Raji (cell line): ENCODE measurements around the gene DDX3X.

ENCODE experiments used
- POLR2A ChIP-seq: IDR thresholded peaks from 2 replicates; pipeline ENCODE4 v1.6.1; 2011; ENCODE audit warnings: low read depth, low read length, control low read depth; ENCODE audit not compliant: insufficient read depth

DDX3X gene

GRCh38 chrX:41344053-41344452 is 10.1 kb downstream of the DDX3X start:
- no peak for TF ChIP-seq POLR2A

- TF ChIP-seq POLR2A = no peak
Measured at GRCh38 chrX:41347186-41347585, 13.2 kb downstream of the DDX3X start.

DNA sequence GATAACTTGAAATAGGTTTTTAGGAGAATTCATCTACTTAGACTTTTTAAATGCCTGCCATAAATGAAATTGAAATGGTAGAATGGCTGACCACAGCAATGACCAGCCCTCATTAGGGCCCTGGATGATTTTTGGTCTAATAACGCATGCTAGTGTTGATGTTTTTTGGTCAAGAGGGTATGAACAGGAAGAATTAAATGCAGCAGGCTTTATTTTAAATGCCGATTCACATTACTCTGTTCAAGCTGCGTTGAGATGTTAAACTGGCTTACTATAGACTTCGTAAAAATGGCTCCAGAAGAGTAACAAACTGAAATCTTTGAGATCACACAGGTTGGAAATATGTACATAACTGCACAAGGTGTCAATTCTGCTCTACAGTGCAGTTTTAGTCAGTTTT is 14.6 kb downstream of the DDX3X start:
- TF ChIP-seq POLR2A = no peak

GRCh38 chrX:41350150-41350975 is 16.4 kb downstream of the DDX3X start:
- TF ChIP-seq POLR2A = no peak

- no peak for TF ChIP-seq POLR2A
Measured at GRCh38 chrX:41350976-41351569, 17.1 kb downstream of the DDX3X start.

GRCh38 chrX:41351923-41352322 is 18.0 kb downstream of the DDX3X start:
- TF ChIP-seq POLR2A = no peak

DNA sequence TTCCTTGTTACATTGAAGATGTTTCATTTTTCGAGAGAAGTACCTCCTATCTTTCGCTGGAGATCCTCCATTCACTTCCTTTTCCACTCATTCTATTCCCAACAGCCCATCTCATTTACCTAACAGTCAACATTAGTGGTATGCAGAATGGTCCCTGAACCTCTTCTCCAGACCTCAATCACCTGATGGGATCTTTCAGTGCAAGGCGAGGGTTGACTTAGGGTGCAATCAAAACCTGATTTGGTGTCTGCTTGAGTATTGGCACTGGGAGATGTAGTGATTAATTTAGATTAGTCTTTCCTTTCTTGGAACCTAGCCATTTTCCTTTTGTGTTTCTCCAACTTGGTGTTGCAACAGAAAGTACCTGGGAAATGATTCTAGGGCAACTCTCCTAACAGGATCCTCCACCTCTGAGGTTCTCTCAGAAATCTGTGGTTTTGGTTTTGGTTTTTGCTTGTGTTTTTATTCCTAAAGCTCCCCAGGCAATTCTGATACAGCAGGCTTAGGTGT is 18.4 kb downstream of the DDX3X start:
- no peak for TF ChIP-seq POLR2A

GRCh38 chrX:41353985-41354384 is 20.0 kb downstream of the DDX3X start:
- TF ChIP-seq POLR2A = no peak

DNA sequence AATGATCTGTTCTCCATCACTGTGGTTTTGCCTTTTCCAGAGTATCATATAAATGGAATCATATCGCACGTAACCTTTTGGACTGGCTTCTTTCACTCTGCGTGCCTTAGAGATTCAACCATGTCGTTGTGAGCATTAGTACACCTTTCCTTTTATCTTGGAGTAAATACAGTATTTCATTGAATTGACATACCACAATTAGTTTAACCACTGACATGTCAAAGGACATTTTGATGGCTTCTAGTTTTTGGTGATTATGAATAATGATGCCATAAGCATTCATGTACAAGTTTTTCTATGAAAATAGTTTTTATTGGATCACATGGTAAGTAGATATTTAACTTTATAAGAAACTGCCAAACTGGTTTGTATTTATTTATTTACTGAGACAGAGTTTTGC is 35.2 kb downstream of the DDX3X start:
- no peak for TF ChIP-seq POLR2A

GRCh38 chrX:41373989-41374606 is 40.1 kb downstream of the DDX3X start:
- no peak for TF ChIP-seq POLR2A

- no peak for TF ChIP-seq POLR2A
Measured at GRCh38 chrX:41377624-41378023, 43.7 kb downstream of the DDX3X start.

GRCh38 chrX:41381685-41382084 is 47.7 kb downstream of the DDX3X start:
- TF ChIP-seq POLR2A = no peak

- TF ChIP-seq POLR2A = no peak
Measured at GRCh38 chrX:41382714-41383645, 49.0 kb downstream of the DDX3X start.

DNA sequence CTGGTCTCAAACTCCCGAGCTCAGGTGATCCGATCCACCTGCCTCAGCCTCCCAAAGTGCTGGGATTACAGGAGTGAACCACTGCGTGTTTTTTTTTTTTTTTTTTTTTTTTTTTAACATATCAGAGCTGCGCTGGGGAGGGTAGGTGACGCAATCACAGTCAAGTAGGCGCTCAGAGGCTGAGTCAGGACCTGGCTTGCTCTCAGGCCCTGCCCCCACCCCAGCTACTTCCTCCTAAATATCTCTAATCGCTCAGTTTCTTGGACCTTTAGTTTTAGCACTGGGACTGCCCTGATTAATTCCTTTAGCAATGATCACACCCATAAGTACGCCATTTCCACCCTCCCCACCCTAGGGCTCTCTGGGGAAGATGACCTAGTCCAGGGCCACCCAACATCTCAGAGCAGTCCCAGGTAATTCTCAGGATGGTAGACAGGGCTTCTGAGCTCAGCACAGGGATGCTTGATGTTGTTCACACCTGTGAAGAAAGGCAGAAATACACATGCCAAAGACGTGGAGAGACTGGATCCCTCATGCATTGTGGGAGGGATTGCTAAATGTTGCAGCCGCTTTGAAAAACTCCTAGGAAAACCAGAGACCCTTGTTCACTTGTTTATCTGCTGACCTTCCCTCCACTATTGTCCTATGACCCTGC is 50.2 kb downstream of the DDX3X start:
- no peak for TF ChIP-seq POLR2A
